ENCODE measurements around the gene PDGFB.

The PDGFB gene

DNA sequence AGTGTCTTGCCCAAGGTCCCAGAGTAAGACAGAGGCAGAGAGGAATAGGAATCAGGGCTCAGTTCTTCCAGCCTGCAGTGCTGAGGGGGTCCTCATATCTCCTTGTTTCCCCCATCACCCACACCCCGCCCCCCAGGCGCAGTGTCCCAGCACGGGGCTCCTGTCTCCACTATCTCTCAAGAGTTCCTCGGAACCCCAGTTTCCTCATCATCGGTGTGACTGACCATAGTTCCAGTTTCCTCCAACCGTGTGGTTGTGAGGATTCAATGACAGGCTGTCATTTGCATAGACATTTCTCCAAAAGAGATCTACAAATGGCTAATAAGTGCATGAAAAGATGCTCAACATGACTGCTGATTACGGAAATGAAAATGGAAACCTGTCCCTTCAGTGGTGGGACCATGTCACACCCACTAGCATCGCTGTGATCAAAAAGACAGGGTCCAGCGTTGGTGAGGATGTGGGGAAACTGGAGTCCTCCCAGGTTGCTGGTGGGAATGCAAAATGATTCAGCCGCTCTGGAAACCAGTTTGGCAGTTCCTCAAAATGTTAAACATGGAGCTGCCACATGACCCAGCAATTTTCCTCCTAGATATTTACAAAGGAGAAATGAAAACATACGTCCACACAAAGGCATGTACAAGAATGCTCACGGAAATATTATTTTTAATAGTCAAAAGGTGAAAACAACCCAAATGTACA is 31.8 kb upstream of the PDGFB start:
- no peak for DNase-seq (ENCODE audit: low read depth)

GRCh38 chr22:39275814-39276439 is 31.1 kb upstream of the PDGFB start:
- DNase-seq (ENCODE audit: low read depth): no peak

- no peak for DNase-seq (ENCODE audit: low read depth)
Observed at GRCh38 chr22:39273950-39274887, 29.4 kb upstream of the PDGFB start.

GRCh38 chr22:39270792-39271191 is 26.0 kb upstream of the PDGFB start:
- no peak for DNase-seq (ENCODE audit: low read depth)

DNA sequence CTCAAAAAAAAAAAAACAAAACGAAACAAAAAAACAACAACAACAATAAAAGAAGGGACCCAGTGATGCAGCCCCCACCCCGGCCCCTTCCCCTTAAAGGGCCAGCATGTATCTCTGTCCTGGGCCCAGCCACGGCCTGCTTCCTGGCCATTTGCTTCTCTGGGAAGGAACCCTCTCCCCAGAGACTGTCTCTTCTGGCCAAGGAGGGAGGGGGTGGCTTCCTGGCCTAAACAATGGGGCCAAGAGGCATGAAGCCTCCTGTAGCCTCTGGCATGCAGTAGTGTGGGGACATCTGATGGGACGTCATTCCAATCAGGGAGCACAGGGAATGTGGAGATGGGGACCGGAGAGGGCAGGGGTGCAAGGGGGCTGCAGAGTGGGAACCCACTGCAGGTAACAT is 25.5 kb upstream of the PDGFB start:
- DNase-seq (ENCODE audit: low read depth): no peak

DNA sequence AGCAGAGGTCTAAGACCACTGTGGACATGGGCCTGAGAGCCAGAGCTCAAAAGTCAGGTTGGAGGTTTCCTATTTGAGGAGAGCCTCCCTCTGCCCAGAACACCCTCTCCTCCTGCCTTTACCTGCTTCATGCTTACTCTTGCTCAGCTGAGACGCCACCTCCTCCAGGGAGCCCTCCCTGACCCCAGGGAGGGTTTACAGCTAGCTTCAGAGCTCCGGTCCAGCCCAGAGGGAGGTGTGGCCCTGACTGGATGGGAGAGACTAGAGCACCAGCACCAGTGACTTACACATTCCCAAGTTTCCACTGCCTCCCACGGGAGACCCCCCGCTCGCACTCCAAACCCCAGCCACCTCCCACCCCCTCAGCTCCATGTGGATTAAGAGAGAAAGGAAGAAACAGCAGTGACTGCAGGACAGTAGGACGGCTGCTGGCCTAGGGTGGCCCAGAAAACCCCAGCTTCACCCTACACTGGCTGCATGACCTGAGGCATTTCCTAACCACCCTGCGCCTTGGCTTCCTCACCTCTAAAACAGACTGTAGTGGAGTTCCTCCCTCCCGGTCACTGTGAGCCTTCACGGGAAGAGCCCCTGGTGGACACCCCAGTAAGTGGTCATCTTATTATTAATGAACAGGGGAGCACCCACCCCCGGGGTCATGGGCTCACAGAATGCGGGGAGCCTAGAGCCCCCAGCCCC is 24.5 kb upstream of the PDGFB start:
- no peak for DNase-seq (ENCODE audit: low read depth)

DNA sequence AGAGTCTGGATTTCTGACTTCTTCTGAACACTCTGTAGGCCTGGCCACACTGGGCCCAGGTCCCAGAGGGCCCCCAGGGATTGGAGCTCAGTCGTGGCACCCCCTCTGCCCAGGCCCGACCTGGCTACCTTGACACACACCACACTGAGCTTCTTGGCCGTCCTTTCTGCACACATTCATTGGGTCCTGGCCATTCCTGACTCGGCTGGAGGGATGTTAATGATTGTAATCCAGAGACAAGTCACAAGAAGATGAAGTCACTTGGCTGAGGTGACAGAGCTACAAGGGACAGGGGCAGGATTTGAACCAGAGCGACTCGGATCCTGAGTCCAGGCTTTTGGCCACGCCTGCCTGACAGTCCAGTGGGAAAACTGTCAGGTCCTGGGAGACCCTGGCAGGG is 23.9 kb upstream of the PDGFB start:
- DNase-seq (ENCODE audit: low read depth): no peak

- no peak for DNase-seq (ENCODE audit: low read depth)
Observed at GRCh38 chr22:39267974-39268373, 23.2 kb upstream of the PDGFB start.

GRCh38 chr22:39266398-39267030 is 21.7 kb upstream of the PDGFB start:
- DNase-seq (ENCODE audit: low read depth): no peak

DNA sequence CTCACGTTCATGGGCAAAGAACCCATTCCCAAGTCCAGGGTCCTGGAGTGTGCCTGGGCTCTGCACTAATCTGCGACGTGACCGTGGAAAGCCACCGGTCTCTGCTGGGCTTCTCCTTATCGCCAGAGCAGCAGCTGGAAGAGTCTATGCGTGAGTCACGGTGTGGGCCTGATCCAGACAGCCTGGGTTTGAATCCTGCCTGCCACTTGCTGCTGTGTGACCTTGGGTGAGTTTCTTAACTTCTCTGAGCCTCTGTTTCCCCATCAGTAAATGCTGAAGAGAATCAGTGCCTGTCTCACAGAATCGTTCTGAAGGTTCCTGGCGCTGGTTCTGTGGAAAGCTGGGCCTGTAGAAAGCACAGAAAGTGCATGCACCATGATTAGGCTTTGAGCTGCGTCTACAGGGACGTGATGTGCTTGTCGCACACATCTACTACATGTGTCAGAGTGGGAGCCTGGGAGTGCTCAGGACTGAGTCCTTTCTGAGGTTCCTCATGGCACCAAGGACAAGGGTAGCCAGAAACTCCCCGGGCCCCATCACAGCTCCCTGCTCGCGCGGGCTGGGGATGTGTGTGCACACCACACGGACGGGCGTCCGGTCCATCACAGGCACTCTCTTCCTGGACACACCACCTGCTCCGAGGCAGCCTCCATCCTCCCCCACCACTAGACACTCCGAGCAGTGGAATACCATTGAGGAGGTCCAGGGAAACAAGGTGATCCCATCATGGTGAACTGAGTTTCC is 20.5 kb upstream of the PDGFB start:
- DNase-seq (ENCODE audit: low read depth): no peak

GRCh38 chr22:39264349-39265038 is 19.7 kb upstream of the PDGFB start:
- DNase-seq (ENCODE audit: low read depth): no peak

GRCh38 chr22:39263626-39264348 is 19.0 kb upstream of the PDGFB start:
- DNase-seq (ENCODE audit: low read depth): no peak

- no peak for DNase-seq (ENCODE audit: low read depth)
Observed at GRCh38 chr22:39259666-39260065, 14.9 kb upstream of the PDGFB start.

DNA sequence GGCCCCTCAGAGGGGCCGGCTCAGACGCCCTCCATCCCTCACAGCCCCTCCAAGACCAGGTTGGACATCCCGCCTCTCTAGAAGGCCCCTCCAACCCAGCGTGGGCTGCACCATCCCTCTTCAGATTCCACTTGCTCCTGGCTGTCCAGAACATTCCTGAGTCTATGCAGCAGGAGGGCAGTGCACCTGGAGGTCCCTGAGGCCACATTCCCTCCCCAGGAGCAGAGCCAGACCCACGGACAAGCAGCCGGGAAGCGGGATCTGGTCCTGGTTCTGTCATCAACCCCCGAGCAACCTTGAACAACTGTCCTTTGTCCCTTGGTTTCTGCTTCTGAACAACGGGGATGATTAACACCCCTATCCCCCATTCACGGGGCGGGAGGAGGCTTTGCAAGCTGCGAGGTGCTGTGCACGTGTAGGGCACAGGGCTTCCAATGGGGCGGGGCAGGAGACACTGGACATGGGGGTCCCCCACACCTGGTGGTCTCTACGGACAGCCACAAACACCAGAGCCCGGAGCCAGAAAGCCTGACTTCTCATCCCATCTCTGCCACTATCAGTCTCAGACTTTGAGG is 13.2 kb upstream of the PDGFB start:
- DNase-seq (ENCODE audit: low read depth): no peak

GRCh38 chr22:39256979-39257378 is 12.2 kb upstream of the PDGFB start:
- DNase-seq (ENCODE audit: low read depth): no peak

GRCh38 chr22:39256186-39256552 is 11.4 kb upstream of the PDGFB start:
- DNase-seq (ENCODE audit: low read depth): no peak

DNA sequence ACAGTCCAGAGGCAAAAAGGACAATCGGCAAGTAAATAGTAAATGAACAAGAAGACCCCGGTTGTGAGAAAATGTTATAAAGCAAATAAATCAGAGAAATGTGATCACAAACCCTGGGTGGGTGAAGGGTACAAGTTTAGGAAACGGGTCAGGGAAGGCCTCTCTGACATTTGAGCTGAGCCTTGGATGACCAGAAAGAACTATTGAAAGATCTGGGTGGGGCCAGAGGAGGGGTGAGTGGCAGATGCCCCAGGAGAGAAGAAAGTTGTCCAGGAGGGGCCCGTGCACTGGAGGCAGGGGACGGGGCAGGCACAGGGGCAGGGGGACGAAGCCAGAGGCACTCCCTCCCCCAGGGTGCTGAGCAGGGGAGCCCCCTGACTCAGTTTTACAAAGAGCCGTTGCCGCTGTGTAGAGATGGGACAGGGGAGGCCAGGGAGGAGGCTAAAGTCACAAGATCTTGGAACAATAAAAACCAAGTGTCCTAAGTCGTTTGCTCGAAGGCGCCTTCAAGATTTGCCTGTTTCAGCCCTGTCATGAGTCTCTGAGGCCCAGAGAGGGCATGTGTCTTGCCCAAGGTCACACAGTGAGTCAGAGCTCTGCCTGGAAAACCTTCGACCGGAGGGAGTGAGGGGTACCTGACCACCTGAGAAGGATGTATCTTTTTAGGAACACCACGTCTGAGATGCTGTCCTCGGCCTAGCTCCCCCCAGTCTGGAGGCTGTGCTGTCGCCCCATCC is 10.8 kb upstream of the PDGFB start:
- DNase-seq (ENCODE audit: low read depth): no peak

DNA sequence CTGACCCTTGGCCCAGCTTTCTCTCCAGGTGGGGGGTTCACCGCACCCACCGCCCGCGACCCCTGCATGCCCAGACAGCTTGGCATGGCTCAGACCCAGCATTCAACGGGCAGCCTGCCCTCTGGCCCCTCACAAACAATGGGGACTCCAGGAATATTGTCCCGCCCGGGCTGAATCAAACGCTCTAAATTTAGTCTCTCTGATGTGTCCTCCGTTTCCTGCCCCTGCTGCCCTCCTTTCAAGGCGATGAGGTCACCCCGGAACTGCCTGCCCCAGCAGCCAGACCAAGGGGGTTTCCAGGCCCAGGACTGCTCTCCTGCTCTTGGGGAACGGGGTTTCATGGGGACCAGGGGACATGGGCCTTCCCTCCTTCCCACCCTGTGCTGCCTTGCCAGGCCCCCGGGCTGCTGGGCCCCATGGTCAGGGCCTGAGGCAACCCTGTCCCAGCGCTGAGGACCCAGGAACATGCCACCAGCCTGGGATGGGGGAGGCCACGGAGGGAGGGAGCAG is 10.1 kb upstream of the PDGFB start:
- DNase-seq (ENCODE audit: low read depth): no peak

DNA sequence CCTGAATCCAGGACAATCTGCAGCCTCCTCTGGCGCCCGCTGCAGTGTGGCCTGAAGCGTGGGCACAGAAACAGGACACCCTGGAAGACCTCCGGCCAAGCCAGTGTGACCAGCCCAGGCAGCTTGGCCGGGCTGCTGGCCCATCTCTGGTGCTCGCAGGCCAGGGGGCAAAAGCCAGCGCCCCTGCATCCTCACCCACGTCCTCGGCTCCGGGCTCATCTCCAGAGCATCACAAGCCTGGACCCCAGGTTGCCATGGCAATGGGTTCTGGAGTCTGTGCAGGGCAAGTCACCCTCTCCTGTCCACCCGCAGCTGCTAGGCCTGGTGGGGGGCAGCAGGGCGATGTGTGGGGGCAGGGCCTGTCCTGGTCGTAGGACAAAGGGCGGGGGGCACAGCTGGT is 9.3 kb upstream of the PDGFB start:
- no peak for DNase-seq (ENCODE audit: low read depth)

Measured in GM04503 (cell line).